D341Med (cell line): ENCODE measurements around the gene GPSM1.
A peak's percentile ranks its signal among the peaks of the same experiment; 100 is the strongest.

ENCODE experiments used
- DNase-seq: peaks from one replicate; pipeline ENCODE4 v3.0.0; 2012; ENCODE audit warnings: low spot score

Gene GPSM1

DNA sequence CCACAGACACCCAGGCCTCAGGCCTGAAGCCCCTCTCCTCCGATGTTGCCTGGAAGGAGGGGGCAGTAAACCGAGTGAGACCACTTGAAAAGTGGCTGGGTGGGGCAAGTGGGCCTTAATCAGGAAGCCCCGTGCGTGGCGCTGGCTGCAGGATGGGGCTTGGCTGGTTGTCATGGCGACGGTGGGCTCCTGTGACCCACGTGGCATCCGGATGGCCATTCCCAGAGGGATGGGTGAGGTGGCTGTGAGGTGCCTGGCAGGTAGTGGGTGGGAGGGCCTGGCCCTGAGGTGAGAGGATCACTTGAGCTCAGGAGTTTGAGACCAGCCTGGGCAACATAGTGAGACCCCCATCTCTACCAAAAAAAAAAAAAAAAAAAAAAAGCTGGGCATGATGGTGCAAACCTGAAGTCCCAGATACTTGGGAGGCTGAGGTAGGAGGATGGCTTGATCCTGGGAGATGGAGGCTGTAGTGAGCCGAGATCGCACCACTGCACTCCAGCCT is 5.2 kb downstream of the GPSM1 start:
- no peak for DNase-seq

DNA sequence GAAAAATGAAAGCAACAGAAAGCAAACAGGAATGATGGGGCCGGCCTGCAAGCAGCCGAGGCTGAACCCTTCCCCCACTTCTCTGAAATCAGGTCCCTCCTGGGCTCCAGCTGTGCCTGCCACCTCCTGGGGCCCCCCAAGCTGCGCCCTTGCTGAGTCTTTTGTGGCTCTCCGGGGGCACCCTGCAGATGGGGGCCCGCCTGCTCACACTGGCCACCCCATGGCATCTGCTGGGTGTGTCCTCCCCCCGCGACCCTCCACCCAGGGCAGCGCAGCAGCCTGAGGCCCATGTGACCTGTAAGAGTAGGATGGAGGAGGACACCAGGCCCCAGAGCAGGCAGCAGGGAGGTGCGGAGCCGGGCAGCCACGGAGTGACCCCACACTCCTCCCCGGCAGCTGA is 5.7 kb downstream of the GPSM1 start:
- DNase-seq: no peak

DNA sequence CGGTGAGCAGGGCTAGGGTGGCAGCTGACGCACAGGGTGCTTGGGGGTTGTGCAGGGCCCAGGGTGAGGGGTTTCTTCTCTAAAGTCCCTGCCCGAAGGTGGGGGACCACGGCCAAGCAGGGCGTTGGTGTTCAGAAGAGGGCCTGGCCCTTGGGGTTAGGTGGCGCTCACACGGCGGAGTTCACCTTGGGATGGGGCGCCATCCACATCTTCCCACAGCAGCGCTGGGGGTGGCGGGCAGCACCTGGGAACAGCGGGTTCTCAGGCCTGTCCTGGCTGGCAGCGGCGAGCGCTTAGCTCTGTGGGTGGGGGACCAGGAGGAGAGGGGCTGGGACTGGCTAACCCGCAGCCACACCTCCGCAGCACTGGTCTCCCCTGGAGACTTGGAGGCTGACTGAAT is 6.1 kb downstream of the GPSM1 start:
- DNase-seq: no peak

DNA sequence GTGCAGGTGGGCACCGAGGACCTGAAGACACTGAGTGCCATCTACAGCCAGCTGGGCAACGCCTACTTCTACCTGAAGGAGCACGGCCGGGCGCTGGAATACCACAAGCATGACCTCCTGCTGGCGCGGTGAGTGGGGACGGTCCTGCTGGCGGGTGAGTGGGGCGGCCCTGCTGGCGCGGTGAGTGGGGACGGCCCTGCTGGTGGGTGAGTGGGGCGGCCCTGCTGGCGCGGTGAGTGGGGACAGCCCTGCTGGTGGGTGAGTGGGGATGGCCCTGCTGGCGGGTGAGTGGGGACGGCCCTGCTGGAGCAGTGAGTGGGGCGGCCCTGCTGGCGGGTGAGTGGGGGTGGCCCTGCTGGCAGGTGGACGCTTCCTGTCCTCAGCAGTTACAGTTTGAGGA is 7.2 kb downstream of the GPSM1 start:
- DNase-seq: no peak

DNA sequence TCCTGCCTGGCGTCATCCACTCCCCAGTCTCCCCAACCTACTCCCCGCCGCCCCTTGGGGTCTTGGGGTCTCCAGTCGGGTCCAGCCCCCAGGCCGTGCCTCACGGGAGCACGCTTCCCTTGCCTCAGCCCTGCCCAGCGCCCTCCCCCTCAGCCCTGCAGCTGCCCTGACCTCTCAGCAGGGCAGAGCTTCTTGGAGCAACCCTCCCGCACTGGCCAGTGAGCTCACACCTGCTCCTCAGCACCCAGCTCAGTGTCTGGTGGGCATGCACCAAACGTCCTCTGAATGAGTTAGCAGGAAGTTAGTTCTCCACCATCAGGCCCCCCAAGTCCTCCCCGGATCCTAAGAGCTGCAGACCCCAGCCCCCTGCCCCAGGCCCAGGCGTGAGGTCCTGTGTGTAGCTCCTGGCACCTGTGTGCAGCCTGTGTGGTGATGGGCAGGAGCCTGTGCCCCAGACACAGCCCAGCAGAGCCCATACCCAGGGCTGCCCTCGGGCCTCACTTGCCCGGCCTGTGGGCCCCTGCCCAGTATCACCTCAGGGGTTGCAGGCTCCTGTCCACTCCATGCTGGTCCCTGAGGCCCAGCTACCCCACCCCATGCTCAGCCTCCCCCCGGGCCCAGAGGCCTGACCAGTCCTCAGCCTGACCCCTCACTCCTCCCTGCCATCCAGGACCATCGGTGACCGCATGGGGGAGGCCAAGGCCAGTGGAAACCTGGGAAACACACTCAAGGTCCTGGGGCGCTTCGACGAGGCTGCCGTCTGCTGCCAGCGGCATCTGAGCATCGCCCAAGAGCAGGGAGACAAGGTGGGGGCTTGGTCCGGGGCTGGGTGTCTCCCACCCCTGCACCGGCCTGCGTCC is 8.2 kb downstream of the GPSM1 start:
- DNase-seq: no peak

DNA sequence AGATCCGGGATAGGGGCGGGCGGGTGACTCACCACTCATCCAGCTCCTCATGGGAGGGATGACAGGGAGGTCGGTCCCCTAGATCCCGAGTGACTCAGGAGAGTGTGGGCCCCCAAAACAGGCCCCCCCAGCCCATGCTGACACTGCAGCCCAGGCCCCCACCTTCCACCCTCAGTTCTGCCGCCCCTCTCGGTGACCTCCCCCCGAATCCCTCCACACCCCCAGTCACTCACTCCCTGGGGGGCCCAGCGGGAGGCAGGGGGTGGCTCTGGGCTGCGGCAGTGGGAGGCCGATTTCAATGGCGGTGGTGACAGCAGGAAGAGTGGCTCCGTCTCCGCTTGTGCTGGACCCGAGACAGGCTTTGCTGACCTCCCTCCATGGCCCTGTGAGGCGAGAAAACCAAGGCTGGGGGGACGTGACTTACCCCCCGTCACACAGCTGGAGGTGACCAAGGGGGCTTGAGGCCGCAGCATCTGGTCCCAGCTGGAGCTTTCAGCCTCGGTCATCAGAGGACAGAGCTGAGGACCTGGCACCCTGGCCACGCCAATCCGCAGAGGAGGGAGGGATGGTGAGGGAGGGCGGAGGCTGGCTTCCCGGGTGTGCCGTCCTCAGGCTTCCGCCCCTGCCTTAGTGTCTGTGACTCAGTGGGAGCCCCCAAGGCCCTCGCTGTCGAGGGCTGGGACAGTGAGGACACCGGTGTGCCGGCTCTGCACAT is 9.0 kb downstream of the GPSM1 start:
- DNase-seq: no peak

DNA sequence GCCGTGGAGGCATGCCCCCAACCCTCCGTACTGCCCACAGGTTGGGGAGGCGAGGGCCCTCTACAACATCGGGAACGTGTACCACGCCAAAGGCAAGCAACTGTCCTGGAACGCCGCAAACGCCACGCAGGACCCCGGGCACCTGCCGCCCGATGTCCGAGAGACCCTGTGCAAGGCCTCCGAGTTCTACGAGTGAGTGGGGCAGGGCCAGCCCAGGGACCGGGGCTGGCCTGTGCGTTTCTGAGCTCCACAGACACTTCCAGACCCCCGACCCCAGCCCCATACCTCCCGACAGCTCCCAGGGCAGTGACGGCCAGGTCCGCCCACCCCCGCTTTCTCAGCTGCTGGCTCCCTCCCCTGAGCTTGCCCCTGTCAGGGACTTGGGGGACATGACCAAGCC is 9.5 kb downstream of the GPSM1 start:
- no peak for DNase-seq

DNA sequence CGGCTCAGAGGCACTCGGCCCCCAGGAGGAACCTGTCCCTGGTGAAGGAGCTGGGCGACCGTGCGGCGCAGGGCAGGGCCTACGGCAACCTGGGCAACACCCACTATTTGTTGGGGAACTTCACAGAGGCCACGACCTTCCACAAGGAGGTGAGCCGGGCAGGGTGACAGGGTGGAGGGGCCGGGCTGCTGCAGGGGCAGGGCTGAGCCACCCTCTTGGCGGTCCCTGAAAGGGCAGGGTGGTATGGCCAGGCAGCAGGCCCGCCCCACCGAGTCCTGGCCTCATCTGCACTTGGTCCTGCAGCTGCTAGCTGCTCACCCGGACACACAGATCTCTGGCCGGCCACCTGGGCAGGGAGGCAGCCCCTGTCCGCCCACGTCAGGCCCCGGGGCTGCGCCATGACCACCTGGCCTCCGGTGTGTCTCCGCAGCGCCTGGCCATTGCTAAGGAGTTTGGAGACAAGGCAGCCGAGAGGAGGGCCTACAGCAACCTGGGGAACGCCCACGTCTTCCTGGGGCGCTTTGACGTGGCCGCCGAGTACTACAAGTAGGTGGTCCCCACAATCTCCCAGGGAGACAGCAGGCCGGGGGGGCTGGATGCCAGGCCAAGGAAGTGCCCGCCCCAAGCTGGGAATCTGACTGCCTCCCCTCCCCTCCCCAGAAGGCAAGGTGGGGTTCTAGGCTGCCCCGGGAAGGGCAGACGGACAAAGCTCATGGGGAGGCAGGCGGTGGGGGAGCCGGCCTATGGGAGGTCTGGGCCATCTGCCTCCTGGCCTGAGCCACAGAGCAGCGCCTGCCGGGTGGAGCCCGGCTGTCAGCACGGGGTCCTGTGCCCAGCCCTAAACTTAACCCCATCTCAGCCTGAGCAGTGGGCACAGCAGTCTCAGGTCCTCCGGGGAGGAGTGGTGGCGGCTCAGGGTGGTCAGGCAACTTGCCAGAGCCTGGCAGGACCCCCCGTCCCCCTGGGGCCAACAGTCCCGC is 10.4 kb downstream of the GPSM1 start:
- no peak for DNase-seq

DNA sequence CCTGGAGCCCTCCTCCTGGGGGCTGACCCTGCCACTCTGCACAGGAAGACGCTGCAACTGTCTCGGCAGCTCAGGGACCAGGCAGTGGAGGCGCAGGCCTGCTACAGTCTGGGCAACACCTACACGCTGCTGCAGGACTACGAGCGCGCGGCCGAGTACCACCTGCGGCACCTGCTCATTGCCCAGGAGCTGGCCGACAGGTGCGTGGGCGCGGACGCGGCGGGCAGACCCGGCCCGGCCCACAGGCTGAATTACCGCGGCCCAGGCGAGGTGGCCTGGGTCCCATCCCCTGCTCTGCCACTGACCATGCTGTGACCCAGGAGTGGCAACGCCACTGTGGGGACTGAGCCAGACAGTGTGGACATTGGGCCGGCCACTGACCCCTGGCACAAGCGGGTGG is 11.2 kb downstream of the GPSM1 start:
- DNase-seq: no peak

DNA sequence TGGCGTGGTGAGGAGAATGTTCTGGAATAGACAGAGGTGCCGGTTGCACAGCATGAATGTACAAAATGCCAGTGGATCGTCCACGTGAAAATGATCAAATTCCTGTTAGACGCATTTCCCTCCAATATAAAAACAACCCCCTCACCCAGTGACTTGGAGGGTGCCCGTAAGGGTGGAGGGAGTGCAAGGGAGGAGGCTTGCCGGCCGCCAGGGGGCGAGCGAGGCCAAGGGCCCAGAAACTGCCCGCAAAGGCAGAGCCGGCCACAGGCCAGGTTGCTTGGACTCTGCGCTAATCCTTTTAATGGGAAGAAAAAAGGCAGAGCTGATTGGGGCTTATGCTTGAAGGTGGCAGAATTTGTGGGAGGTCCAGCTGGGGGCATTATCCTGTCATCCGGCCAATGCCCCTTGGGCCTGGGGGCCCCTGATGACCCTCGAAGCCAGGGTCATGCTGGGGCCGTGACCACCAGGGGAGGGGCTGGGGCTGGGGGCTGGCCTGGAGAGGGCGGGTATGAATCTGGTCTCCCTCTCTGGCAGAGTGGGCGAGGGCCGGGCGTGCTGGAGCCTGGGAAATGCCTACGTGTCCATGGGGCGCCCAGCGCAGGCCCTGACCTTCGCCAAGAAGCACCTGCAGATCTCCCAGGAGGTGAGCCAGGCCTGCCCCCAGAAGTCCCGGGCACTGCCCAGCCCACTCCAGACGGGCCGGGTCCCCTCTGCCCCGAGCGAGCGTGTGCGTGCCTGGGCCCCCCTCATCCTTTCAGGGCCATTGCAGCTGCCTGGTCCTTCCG is 12.0 kb downstream of the GPSM1 start:
- no peak for DNase-seq

DNA sequence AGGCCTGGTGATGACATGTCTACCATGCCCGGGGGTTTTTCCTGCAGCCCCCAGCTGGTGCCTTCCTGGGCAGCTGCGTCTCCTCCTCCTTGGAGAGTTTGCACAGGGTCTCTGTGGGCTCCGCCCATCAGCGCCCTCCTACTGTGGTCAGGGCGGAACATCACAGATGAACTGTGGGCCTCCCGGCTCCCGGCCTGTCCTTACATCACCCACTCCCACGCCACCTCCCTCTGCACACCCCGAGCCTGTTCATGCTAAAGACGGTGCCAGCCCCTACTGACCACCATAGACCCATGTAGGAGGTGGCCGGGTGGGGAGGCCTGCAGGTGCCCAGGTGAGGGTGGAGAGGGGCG is 12.6 kb downstream of the GPSM1 start:
- DNase-seq: no peak

DNA sequence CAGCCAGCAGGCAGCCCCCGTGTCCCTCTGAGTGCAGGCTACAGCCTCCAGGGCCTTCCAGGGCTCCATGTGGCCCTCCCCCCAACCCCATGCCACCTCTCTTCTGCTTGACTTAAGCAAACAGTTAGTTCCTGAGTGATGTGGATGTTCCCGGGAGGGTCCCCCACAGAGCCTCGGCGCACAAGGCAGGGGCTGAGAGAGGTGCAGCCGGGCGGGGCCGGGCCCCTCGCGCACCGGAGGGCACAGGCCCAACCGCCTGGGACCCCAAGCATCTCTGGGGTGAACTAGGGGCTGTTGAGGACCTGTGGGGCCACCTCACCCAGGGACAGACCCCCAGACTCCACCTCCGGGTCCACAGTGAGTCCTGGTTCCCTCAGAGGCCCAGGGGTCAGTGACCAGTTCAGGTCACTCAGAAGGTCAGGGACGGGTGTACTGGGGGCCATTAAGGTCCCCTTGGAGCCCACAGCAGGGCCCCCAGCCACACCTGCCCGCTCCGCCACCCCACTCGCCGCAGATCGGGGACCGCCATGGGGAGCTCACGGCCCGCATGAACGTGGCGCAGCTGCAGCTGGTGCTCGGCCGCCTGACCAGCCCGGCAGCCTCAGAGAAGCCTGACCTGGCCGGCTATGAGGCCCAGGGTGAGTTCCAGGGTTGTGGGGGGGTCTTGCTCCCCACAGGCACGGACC is 13.2 kb downstream of the GPSM1 start:
- DNase-seq: no peak

DNA sequence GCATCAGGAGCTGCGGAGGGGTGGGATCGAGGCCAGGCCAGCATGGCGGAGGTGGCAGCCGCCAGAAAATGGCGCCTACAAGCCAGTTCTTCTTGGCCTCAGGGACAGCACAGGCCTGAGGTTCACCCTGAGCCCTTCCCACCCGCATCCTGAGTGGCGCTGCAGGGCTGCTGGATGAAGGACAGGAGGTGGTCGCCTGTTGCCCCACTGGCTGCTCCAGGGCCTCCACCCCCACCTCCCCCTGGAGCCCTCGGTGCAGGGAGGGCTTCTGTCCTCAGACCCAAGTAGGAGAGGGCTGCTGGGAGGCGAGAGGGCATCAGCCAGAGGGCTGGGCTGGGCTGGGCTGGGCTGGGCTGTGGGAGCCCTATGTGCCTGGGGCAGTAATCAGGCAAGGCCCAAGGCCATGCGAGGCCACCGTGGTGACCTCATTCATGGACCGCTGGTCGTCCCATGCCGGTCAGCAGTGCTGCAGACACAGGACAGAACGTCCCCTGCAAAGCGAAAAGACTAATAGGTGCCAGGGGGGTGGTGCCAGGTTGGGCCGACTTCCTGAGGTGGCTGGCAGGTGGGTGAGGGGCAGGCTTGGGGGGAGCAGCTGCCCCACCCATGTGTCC is 13.8 kb downstream of the GPSM1 start:
- no peak for DNase-seq

DNA sequence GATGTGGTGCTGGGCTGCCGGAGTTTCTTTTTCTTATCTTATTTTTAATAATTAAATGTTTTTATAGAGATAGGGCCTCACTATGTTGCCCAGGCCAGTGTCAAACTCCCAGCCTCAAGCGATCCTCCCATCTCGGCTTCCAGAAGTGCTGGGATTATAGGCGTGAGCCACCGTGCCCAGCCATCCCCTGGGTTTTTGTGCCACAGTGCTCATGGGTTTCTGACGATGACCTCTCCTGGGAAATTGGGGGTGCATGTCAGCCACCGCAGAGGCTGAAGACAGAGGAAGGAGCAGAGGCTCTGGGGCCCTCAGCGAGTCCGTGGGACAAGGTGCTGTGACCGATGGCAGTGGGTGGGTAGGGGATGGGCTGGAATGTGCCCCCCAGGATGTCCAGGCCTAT is 14.4 kb downstream of the GPSM1 start:
- DNase-seq: no peak

DNA sequence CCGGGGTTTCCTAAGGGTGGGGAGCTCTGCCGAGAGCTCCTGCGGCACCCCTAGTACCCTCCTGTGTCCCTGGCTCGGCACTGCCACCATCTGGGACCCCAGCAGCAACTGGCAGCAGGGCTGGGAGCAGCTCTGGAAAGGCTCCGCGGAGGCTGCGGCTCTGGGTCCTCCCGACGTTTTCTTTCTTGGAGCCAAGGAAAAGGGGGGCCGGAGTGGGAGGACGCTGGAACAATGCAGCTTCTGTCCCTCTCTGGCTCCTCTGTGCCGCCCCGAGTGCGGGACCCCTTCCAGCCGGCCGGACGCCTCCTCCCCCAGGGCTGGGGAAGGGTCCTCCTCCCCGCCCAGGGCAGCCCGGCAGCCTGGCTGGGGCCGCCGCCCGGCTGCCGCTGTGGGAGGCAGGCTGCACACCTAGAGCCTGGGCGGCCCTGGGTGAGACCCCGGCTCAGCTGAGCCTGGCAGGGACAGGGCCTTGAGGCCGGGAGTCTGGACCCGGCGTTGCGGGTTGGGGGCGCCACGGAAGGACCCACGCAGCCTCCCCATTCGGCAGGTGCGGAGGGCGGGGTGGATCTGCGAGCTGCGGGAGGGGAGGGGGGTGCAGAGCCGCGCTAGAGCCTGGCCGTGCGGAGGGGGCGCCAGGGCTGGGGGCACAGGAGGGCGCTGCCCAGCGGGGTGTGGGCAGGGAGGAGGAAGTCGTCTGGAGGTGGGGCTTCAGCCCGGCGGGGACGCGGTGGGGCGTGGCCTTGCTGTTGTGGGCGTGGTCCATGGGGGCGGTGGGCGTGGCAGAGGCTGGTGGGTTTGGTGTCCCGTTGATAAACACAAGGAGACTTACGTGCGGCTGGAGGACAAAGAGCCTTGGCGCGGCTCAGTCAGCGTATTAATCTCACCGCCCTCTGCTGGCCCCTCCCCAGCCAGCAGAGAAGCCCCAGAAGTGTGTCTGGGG is 15.1 kb downstream of the GPSM1 start:
- peak; percentile 95 for DNase-seq

DNA sequence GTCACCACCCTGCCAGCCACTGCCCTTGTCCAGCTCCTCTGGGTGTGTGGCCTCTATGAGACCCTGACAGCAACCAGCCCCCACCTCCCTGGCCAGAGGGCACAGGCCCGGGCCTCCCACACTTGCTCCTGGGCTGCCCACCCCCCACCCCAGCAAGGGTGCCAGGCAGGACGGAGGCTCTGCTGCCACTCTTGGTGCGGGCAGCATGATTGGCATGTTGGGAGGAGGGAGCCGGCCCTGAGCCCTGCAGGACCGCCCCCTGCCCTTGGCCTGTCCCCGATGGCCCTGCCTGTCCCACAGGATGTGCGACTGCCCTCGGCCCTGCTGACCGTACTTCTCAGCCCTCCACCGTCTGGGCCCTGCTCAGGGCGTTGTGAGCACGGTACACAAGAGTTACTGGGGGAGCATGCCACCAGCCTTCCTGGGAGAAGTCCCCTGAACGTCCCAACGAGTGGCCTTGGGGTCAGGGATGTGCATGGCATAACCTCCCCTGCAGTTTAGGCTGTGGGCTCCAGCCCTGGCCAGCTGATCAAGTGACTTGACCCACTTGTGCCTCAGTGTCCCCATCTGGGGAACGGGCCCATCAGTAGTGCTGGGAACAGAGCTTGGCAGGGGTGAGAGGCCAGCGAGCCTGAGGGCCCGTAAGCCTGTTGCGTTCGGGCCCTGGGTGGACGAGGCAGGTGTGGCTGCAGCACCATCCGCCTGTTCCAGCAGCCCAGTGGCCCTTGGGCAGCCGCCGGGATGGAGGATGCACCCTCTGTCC is 16.0 kb downstream of the GPSM1 start:
- DNase-seq: no peak

DNA sequence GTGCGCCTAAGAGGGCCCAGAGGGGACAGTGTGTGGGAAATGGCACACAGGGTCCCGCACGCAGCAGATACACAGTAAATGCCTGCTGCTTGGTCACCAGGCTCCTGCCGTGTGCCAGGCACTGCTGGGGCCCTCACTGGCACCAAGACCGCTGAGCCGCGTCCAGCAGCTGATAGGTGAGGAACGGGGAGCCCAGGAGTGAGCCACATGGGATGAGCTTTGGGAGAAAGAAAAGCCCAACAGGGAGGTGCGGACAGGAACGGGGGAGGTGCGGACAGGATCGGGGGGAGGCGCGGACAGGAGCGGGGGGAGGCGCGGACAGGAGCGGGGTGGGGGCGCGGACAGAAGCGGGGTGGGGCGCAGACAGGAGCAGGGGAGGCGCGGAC is 16.5 kb downstream of the GPSM1 start:
- no peak for DNase-seq

DNA sequence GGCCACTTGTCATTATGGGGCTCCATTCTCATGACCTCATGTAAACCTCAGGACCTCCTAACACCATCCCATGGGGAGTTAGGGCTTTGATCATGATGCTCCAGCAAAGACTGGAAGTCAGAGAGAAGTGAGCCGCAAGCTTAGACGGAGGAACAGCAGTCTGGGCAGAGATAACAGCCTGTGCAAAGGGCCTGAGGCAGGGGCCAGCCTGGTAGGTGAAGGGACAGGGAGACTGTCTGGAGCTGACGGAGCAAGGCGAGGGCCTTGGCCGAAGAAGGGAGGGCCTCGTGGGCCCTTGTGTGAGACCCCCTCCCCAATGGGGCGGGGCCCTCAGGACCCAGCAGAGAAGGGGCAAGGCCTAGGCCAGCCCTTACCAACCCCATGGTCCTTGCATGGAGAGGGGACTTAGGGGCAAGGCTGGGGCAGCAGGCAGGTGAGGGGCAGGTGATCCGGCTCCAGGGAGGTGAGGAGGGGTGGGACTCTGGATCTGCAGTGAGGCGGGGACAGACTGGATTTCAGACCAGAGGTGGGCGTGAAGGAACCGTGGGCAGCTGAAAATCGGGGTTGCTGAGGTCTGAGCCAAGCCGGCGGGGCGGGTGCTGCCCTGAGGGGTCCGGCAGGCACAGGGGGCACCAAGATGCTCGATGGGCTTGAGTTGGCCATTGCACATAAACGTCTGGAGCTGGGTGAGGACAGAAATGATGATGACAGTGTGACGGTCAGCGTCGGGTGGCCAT is 17.4 kb downstream of the GPSM1 start:
- no peak for DNase-seq
